ENCODE data around the gene COL27A1.

COL27A1 gene

GRCh38 chr9:114166614-114167572 lies 11.6 kb downstream of the COL27A1 start:
- Histone ChIP-seq H4K20me1 (ENCODE audit: insufficient read depth, low read length) (no peaks in the 10 kb centered on the region), H3K79me2 (ENCODE audit: insufficient read depth, low read length) (no peaks in the 10 kb centered on the region), H3K4me2 (ENCODE audit: insufficient read depth, low read length) (no peak overlapping the region), H3K9me3 (ENCODE audit: insufficient read depth, low read length, severe bottlenecking) (no peaks in the 10 kb centered on the region), H3K9ac (ENCODE audit: low read depth, low read length) (no peak overlapping the region), H3K4me3 (ENCODE audit: low read depth in 1 of 2, low read length in 2 of 2) (no peak overlapping the region), H3K27ac (ENCODE audit: low read length) (no peak overlapping the region), H3K27me3 (ENCODE audit: insufficient read depth, low read length, poor library complexity) (peaks cover 3% of the 10 kb centered on the region), H2AFZ (ENCODE audit: low read depth, low read length) (no peak overlapping the region), H3K36me3 (ENCODE audit: insufficient read depth, low read length) (no peaks in the 10 kb centered on the region), H3K4me1 (ENCODE audit: insufficient read depth, low read length) (no peaks in the 10 kb centered on the region)
- ATAC-seq (ENCODE audit: insufficient read depth, low read depth) = no peak
- TF ChIP-seq CTCF (IDR thresholded peaks at IDR 0.05; ENCODE audit: borderline replicate concordance, extremely low read depth, low read length, poor library complexity, severe bottlenecking) = no peak
- TF ChIP-seq EZH2 (IDR thresholded peaks at IDR 0.05; ENCODE audit: borderline replicate concordance, low read depth, low read length, severe bottlenecking) = no peak
- DNase-seq = no peak

- Histone ChIP-seq H3K27ac (ENCODE audit: low read length) (no peak overlapping the region), H2AFZ (ENCODE audit: low read depth, low read length) (no peak overlapping the region), H3K9ac (ENCODE audit: low read depth, low read length) (no peak overlapping the region), H4K20me1 (ENCODE audit: insufficient read depth, low read length) (no peaks in the 10 kb centered on the region), H3K36me3 (ENCODE audit: insufficient read depth, low read length) (no peaks in the 10 kb centered on the region), H3K4me2 (ENCODE audit: insufficient read depth, low read length) (no peak overlapping the region), H3K9me3 (ENCODE audit: insufficient read depth, low read length, severe bottlenecking) (no peaks in the 10 kb centered on the region), H3K4me3 (ENCODE audit: low read depth in 1 of 2, low read length in 2 of 2) (no peak overlapping the region), H3K4me1 (ENCODE audit: insufficient read depth, low read length) (no peaks in the 10 kb centered on the region), H3K79me2 (ENCODE audit: insufficient read depth, low read length) (no peaks in the 10 kb centered on the region), H3K27me3 (ENCODE audit: insufficient read depth, low read length, poor library complexity) (no peaks in the 10 kb centered on the region)
- DNase-seq (no peak), ATAC-seq (ENCODE audit: insufficient read depth, low read depth) (no peak)
- no peak for TF ChIP-seq EZH2 (IDR thresholded peaks at IDR 0.05; ENCODE audit: borderline replicate concordance, low read depth, low read length, severe bottlenecking)
- TF ChIP-seq CTCF (IDR thresholded peaks at IDR 0.05; ENCODE audit: borderline replicate concordance, extremely low read depth, low read length, poor library complexity, severe bottlenecking) = no peak
These were observed 12.3 kb downstream of the COL27A1 start for GRCh38 chr9:114167591-114168091.

GRCh38 chr9:114168281-114169028 lies 13.1 kb downstream of the COL27A1 start:
- ATAC-seq (ENCODE audit: insufficient read depth, low read depth) (no peak), DNase-seq (no peak)
- no peaks in the 10 kb centered on the region for H3K4me1 ChIP-seq (ENCODE audit: insufficient read depth, low read length)
- no peaks in the 10 kb centered on the region for H3K27me3 ChIP-seq (ENCODE audit: insufficient read depth, low read length, poor library complexity)
- H3K9ac ChIP-seq (ENCODE audit: low read depth, low read length) = no peak overlapping the region
- H2AFZ ChIP-seq (ENCODE audit: low read depth, low read length) = no peak overlapping the region
- H3K9me3 ChIP-seq (ENCODE audit: insufficient read depth, low read length, severe bottlenecking) = no peaks in the 10 kb centered on the region
- no peak for TF ChIP-seq EZH2 (IDR thresholded peaks at IDR 0.05; ENCODE audit: borderline replicate concordance, low read depth, low read length, severe bottlenecking)
- no peak for TF ChIP-seq CTCF (IDR thresholded peaks at IDR 0.05; ENCODE audit: borderline replicate concordance, extremely low read depth, low read length, poor library complexity, severe bottlenecking)
- no peak overlapping the region for H3K4me3 ChIP-seq (ENCODE audit: low read depth in 1 of 2, low read length in 2 of 2)
- H3K27ac ChIP-seq (ENCODE audit: low read length) = no peak overlapping the region
- no peaks in the 10 kb centered on the region for H4K20me1 ChIP-seq (ENCODE audit: insufficient read depth, low read length)
- H3K4me2 ChIP-seq (ENCODE audit: insufficient read depth, low read length) = no peak overlapping the region
- H3K79me2 ChIP-seq (ENCODE audit: insufficient read depth, low read length) = no peaks in the 10 kb centered on the region
- H3K36me3 ChIP-seq (ENCODE audit: insufficient read depth, low read length) = no peaks in the 10 kb centered on the region
